H4 (cell line): ENCODE data around the gene HDAC10. TPM values are rescaled to one million over a fixed set of nuclear protein-coding genes. Genes with fewer than 3 reads are reported as not detected.

Experiments used
- DNase-seq: peaks from one replicate; pipeline ENCODE4 v3.0.0-alpha.2; 2015; ENCODE audit warnings: low spot score
- total RNA-seq: library from RNA; depleted of rRNA; stranded (reverse); fragments of >200 nt; shearing (Covaris generic); gene quantifications from 2 replicates; pipeline ENCODE4 v1.2.3, GENCODE V29; 2014; rRNA removed

HDAC10 gene
- total RNA-seq, 1 experiment from 2014 or later = 5.9 TPM

DNA sequence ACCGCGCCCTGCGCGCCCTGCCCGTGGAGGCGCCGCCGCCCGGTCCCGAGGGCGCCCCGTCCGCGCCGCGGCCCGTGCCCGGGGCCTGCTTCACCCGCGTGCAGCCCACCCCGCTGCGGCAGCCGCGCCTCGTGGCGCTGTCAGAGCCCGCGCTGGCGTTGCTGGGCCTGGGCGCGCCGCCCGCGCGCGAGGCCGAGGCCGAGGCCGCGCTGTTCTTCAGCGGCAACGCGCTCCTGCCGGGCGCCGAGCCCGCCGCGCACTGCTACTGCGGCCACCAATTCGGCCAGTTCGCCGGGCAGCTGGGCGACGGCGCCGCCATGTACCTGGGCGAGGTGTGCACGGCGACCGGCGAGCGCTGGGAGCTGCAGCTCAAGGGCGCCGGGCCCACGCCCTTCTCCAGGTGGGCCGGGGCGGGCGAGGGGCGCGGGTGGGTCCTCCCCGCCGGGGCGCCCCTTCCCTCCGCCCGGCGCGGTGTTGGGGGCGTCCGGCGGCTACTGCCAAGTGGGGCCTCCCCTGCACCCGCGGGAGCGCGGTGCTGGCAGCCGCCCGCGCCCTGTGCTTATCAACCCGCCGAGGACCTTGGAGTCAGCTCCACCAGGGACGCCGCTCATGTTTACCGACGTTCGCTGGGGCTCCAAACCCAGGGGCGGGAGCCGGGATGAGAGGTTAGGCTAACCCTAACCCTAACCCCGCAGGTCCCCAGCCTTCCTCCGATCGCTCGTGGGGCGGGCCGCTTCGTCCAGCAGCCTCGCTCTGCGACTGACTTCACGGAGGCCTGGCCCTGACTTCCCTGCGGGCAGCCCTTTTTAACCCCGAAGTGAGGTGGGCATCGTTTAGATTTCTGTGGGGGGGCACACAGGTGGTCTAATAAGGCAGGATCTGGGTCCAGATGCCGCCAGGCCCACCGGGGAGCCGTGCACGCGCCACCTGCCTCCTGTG is 49.6 kb downstream of the HDAC10 start:
- DNase-seq = no peak

- DNase-seq = peak; percentile 61
Observed at GRCh38 chr22:50200461-50201190, 50.4 kb downstream of the HDAC10 start, which contains the start of gene SELENOO. Gene SELENOO, plus strand, starts transcription at chr22:50201011. Its CDS starts 26 bp downstream, at chr22:50201037.

GRCh38 chr22:50199829-50200460 is 51.1 kb downstream of the HDAC10 start:
- DNase-seq = no peak

DNA sequence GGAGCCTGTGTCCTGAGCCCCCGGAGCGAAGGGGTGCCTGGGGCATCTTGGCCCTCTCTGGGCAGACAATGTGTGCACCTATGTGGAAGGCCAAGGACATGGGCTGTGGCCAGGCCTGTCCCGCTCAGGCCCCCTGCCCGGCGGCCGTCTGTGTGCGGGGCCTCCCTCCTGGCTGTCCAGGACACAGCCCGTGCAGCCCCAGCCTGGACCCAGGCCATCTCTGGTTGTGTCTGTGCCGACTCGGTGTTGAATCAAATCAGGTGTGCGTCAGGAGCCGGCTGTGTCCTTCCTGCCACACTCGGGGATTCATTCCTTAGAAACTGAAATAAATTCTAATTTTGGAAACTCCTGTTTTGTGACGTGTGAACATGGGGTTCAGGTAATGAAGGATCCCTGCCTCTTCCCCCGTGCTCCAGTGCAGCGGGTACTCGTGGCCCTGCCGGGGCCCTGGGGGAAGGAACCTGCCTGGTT is 51.8 kb downstream of the HDAC10 start:
- DNase-seq = no peak

DNA sequence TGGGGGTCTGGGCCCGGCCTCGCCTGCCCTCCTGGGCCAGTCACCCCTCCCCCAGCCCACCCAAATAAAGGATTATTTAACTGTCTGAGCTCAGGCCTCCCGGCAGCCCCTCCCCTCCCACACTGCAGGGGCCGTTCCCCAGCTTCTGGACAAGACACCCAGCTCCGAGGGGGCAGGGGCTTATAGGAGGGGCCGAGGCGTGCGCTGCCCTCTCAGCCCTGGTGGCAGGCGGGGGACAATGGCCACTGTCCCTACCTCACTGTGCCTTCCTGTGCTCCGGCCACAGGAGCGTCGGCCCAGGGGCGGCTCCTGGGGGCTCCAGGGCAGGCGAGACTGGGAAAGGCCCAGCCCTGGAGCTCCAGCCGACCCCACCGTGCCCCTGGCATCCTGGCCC is 52.4 kb downstream of the HDAC10 start:
- DNase-seq = no peak

GRCh38 chr22:50197856-50198623 is 53.0 kb downstream of the HDAC10 start:
- DNase-seq = no peak

- DNase-seq = no peak
Observed at GRCh38 chr22:50197000-50197800, 53.9 kb downstream of the HDAC10 start.

GRCh38 chr22:50196256-50196655 is 54.8 kb downstream of the HDAC10 start:
- DNase-seq = no peak

Other genes starting within 250 kb of the HDAC10 start
- gene IL17REL, start 238.5 kb downstream of the HDAC10 start, total RNA-seq = not detected in 2 replicates
- gene TTLL8, start 193.0 kb downstream of the HDAC10 start, total RNA-seq = not detected in 2 replicates
- gene MLC1, start 165.8 kb downstream of the HDAC10 start, total RNA-seq = 1.4 and 3.3 TPM in 2 replicates
- gene MOV10L1, start 161.3 kb downstream of the HDAC10 start, total RNA-seq = 1.8 and 2.9 TPM in 2 replicates
- 4.2 and 4.4 TPM in 2 replicates for gene PANX2, start 80.5 kb downstream of the HDAC10 start, total RNA-seq
- 13.7 and 17.2 TPM in 2 replicates for gene TRABD, start 65.4 kb downstream of the HDAC10 start, total RNA-seq
- gene SELENOO, start 50.3 kb downstream of the HDAC10 start, total RNA-seq = 13.4 and 19.6 TPM in 2 replicates
- gene TUBGCP6, start 6.2 kb downstream of the HDAC10 start, total RNA-seq = 4.9 and 5.0 TPM in 2 replicates
- gene MAPK12, start 10.4 kb upstream of the HDAC10 start, total RNA-seq = 33.3 and 37.8 TPM in 2 replicates
- 4.0 and 5.5 TPM in 2 replicates for gene MAPK11, start 19.1 kb upstream of the HDAC10 start, total RNA-seq
- gene PLXNB2, start 56.4 kb upstream of the HDAC10 start, total RNA-seq = 42.4 and 53.2 TPM in 2 replicates
- 0.35 and 1.3 TPM in 2 replicates for gene DENND6B, start 75.7 kb upstream of the HDAC10 start, total RNA-seq
- gene PPP6R2, start 92.1 kb upstream of the HDAC10 start, total RNA-seq = 22.9 and 32.1 TPM in 2 replicates
- gene SBF1, start 223.8 kb upstream of the HDAC10 start, total RNA-seq = 29.1 and 33.9 TPM in 2 replicates
- gene ADM2, start 230.3 kb upstream of the HDAC10 start, total RNA-seq = 0.17 and 0.39 TPM in 2 replicates
- gene MIOX, start 235.6 kb upstream of the HDAC10 start, total RNA-seq = not detected in 2 replicates